Endodermal cell (in vitro differentiated cells): ENCODE data around the gene MCM3AP. TPM values are rescaled to one million over a fixed set of nuclear protein-coding genes. Genes with fewer than 3 reads are reported as not detected.
A peak's percentile ranks its signal among the peaks of the same experiment; 100 is the strongest.

Experiments used
- DNase-seq: peaks from one replicate; pipeline ENCODE4 v3.0.0-alpha.2; 2017
- H3K27ac ChIP-seq: 2 replicates; pipeline ENCODE4 v1.5.1; 2013; ENCODE audit warnings: mild to moderate bottlenecking, low read depth, low read length, moderate library complexity
- H3K27me3 ChIP-seq: 2 replicates; pipeline ENCODE4 v1.6.1; 2013; ENCODE audit warnings: mild to moderate bottlenecking, low read length, moderate library complexity; ENCODE audit not compliant: insufficient read depth, control insufficient read depth, poor library complexity, severe bottlenecking
- H3K36me3 ChIP-seq: 2 replicates; pipeline ENCODE4 v1.7.0; 2013; ENCODE audit warnings: mild to moderate bottlenecking, low read length, moderate library complexity; ENCODE audit not compliant: control insufficient read depth, insufficient read depth
- H3K4me1 ChIP-seq: one replicate; pipeline ENCODE4 v1.7.0; 2013; ENCODE audit warnings: low read length; ENCODE audit not compliant: control insufficient read depth, insufficient read depth
- H3K4me3 ChIP-seq: 2 replicates; pipeline ENCODE4 v1.5.1; 2013; ENCODE audit warnings: mild to moderate bottlenecking, low read length, moderate library complexity
- H3K9ac ChIP-seq: 2 replicates; pipeline ENCODE4 v1.6.1; 2013; ENCODE audit warnings: mild to moderate bottlenecking, low read length, moderate library complexity; ENCODE audit not compliant: poor library complexity, severe bottlenecking; ENCODE audit errors: extremely low read depth
- H3K9me3 ChIP-seq: 2 replicates; pipeline ENCODE4 v1.6.1; 2013; ENCODE audit warnings: mild to moderate bottlenecking, low read length, moderate library complexity; ENCODE audit not compliant: control insufficient read depth
- H3K27ac Mint-ChIP-seq: 2 replicates; pipeline ENCODE4 v1.8.0; 2020; ENCODE audit warnings: mixed read lengths
- H3K27me3 Mint-ChIP-seq: 2 replicates; pipeline ENCODE4 v1.8.0; 2021; ENCODE audit warnings: mild to moderate bottlenecking, mixed read lengths; ENCODE audit not compliant: insufficient read depth
- H3K36me3 Mint-ChIP-seq: 2 replicates; pipeline ENCODE4 v1.8.0; 2020; ENCODE audit warnings: low read depth, mixed read lengths
- H3K4me1 Mint-ChIP-seq: 2 replicates; pipeline ENCODE4 v1.8.0; 2020; ENCODE audit warnings: mixed read lengths
- H3K4me3 Mint-ChIP-seq: 2 replicates; pipeline ENCODE4 v1.8.0; 2020; ENCODE audit warnings: mild to moderate bottlenecking, moderate library complexity, mixed read lengths
- H3K9me3 Mint-ChIP-seq: 2 replicates; pipeline ENCODE4 v1.8.0; 2020; ENCODE audit warnings: mild to moderate bottlenecking, mixed read lengths
- CTCF ChIP-seq: fragments of 200-600 bp; sonication (generic); conservative IDR thresholded peaks from 2 replicates; pipeline ENCODE4 v1.5.0; 2021; ENCODE audit warnings: antibody characterized with exemption, mild to moderate bottlenecking
- WGBS, 2 experiments: methylation state at CpG; one replicate each; pipeline versions ENCODE4 v1.1.5 to v1.1.7; 2013; ENCODE audit warnings: missing lambda C conversion rate in 2 of 2, mixed read lengths in 1 of 2; ENCODE audit not compliant: insufficient coverage in 1 of 2, insufficient read length in 1 of 2; 5-methylcytosine and 5-hydroxymethylcytosine counted together
- total RNA-seq, 2 donors: library from RNA; stranded (reverse); fragmentation: NEBNext Ultra II Directional in 1 of 2; extraction: Animal tissue kit (Norgen Biotek cat#: 25700) in 1 of 2; gene quantifications; 2 replicates in 1 of 2; 3 replicates in 1 of 2; pipeline ENCODE4 v1.2.1, GENCODE V29; 2021

The MCM3AP gene
- total RNA-seq, 2 donors from 2014 or later: 120 to 161 TPM

GRCh38 chr21:46212721-46213484, 72.5 kb downstream of the MCM3AP start:
- WGBS, 2 experiments: 94 to 96% methylated on average over 16 to 18 of the region's 18 CpGs
- H3K27ac ChIP-seq: no peak overlapping the region
- no peak overlapping the region for H3K9ac ChIP-seq
- H3K36me3 ChIP-seq: peaks cover 9% of the 10 kb centered on the region
- H3K4me3 ChIP-seq: no peak overlapping the region
- H3K9me3 ChIP-seq: no peaks in the 10 kb centered on the region
- TF ChIP-seq CTCF: no peak
- H3K27me3 Mint-ChIP-seq: no peaks in the 10 kb centered on the region
- no peaks in the 10 kb centered on the region for H3K9me3 Mint-ChIP-seq
- H3K4me1 Mint-ChIP-seq: no peaks in the 10 kb centered on the region
- peaks cover 22% of the 10 kb centered on the region for H3K36me3 Mint-ChIP-seq
- peak; percentile 38 for DNase-seq
- no peak overlapping the region for H3K4me3 Mint-ChIP-seq
- no peaks in the 10 kb centered on the region for H3K4me1 ChIP-seq
- no peak overlapping the region for H3K27ac Mint-ChIP-seq
- no peaks in the 10 kb centered on the region for H3K27me3 ChIP-seq

GRCh38 chr21:46211786-46212720, 73.4 kb downstream of the MCM3AP start:
- no peaks in the 10 kb centered on the region for H3K4me1 ChIP-seq
- Mint-ChIP-seq H3K4me3 (no peak overlapping the region), H3K27ac (peak overlapping the region; percentile 69), H3K36me3 (peaks cover 28% of the 10 kb centered on the region), H3K4me1 (no peaks in the 10 kb centered on the region), H3K27me3 (no peaks in the 10 kb centered on the region), H3K9me3 (no peaks in the 10 kb centered on the region)
- DNase-seq: peak; percentile 33
- H3K27me3 ChIP-seq: no peaks in the 10 kb centered on the region
- no peak for TF ChIP-seq CTCF
- WGBS, 2 experiments: 90 to 93% methylated on average over 6 to 23 of the region's 23 CpGs
- H3K9me3 ChIP-seq: no peaks in the 10 kb centered on the region
- peaks cover 13% of the 10 kb centered on the region for H3K36me3 ChIP-seq
- no peak overlapping the region for H3K27ac ChIP-seq
- no peak overlapping the region for H3K4me3 ChIP-seq
- H3K9ac ChIP-seq: no peak overlapping the region

GRCh38 chr21:46211376-46211775, 74.0 kb downstream of the MCM3AP start:
- Histone ChIP-seq H3K4me3 (no peak overlapping the region), H3K27me3 (no peaks in the 10 kb centered on the region), H3K36me3 (peaks cover 17% of the 10 kb centered on the region), H3K4me1 (no peaks in the 10 kb centered on the region), H3K9ac (no peak overlapping the region), H3K9me3 (no peaks in the 10 kb centered on the region), H3K27ac (no peak overlapping the region)
- Mint-ChIP-seq H3K4me3 (no peak overlapping the region), H3K9me3 (no peaks in the 10 kb centered on the region), H3K27ac (peak overlapping the region; percentile 69), H3K36me3 (peaks cover 28% of the 10 kb centered on the region), H3K27me3 (no peaks in the 10 kb centered on the region), H3K4me1 (no peaks in the 10 kb centered on the region)
- no peak for TF ChIP-seq CTCF
- peak; percentile 29 for DNase-seq
- WGBS, 2 experiments: 90 to 95% methylated on average over 4 to 7 of the region's 7 CpGs
